ENCODE measurements around the gene HSFX3.

- TF ChIP-seq CTCF (IDR thresholded peaks at IDR 0.05; ENCODE audit: insufficient read depth, low read length) (no peak), POLR2AphosphoS5 (IDR thresholded peaks at IDR 0.05; ENCODE audit: low read depth) (no peak)
Observed at GRCh38 chrX:149511081-149511480, 38.6 kb downstream of the HSFX3 start.
